GM23248 (cell line): ENCODE results near the gene PCSK5.

Experiments used
- EZH2 ChIP-seq: fragments of 200-600 bp; sonication (generic); IDR thresholded peaks from 2 replicates; pipeline ENCODE4 v1.6.1; 2018; ENCODE audit warnings: antibody characterized with exemption, mild to moderate bottlenecking; ENCODE audit not compliant: insufficient read depth, poor library complexity, severe bottlenecking
- EZH2phosphoT487 ChIP-seq: fragments of 200-600 bp; sonication (generic); IDR thresholded peaks from 2 replicates; pipeline ENCODE4 v1.6.1; 2018; ENCODE audit warnings: antibody characterized with exemption, moderate library complexity, mild to moderate bottlenecking, low read depth; ENCODE audit not compliant: insufficient read depth

GRCh38 chr9:76313771-76314170 is 423.3 kb downstream of the PCSK5 start:
- no peak for TF ChIP-seq EZH2
- TF ChIP-seq EZH2phosphoT487: no peak
